ENCODE measurements around the gene FGF18. TPM values are rescaled to one million over a fixed set of nuclear protein-coding genes. Genes with fewer than 3 reads are reported as not detected.

Gene FGF18
- total and polyA plus RNA-seq, 10 of the 15 experiments (the other 5 are each of a cell fraction or from before 2014, with no cell fraction given): 0.03 to 0.10 (median 0.06) TPM; not detected in 5

DNA sequence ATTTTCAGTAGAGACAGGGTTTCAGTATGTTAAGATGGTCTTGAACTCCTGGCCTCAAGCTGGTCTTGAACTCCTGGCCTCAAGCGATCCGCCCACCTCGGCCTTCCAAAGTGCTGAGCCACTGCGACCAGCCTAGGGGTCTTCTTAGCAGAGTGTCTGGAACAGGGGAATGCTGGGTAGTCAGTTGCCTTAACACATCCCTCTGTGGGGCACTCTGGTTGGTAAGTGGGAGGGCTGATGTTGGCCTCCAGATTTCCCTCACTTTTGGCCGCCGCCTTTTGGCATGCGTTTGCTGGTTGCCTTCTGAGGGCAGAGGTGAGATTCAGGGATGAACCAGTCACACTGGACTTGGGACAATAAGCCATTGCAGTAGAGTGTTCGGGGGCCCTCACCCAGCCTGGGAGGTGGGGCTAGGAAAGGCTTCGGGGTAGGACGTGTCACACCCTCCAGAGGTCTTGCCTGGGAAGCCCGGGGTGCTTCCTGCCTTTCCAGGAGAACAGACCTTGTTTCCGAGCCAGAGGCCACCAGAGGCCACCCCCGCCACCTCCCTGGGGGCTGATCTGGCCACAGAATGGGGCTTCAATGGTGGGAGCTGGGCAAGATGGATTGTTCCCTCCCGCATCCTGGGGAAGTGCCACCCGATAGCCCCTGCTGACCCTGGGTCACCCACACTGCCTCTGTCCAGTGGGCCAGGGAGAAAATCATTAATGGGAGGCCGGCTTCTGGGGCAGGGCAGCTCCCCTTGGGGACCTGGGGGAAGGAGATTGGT, 13.3 kb downstream of the FGF18 start:
- ChIA-PET RAD21 (ENCODE audit: unreplicated experiment) (no interaction called here), POLR2A (no interaction called here), CTCF (no interaction called here), SMC1A (ENCODE audit: uncharacterized antibody, unreplicated experiment) (no interaction called here)
- H3K27me3 ChIP-seq (replicated peaks in 1 of 2; ENCODE audit: control insufficient read depth in 2 of 2, insufficient read depth in 2 of 2, low read length in 1 of 2): no peaks in the 10 kb centered on the region; a peak in 1 of 4 replicates
- no peaks in the 10 kb centered on the region for H3K9me3 ChIP-seq (replicated peaks; ENCODE audit: control insufficient read depth, insufficient read depth, low read length)
- H3K79me2 ChIP-seq (ENCODE audit: control insufficient read depth, insufficient read depth, low read length): no peaks in the 10 kb centered on the region
- FAIRE-seq (no peak), DNase-seq (ENCODE audit: low read depth, low spot score) (no peak), ATAC-seq (no peak)
- H3K9ac ChIP-seq (ENCODE audit: control insufficient read depth, insufficient read depth, low read length): no peak overlapping the region
- intact Hi-C loops (cut with micrococcal nuclease; ENCODE audit: unreplicated experiment): no loop called here
- TF ChIP-seq STAT1 (conservative IDR thresholded peaks at IDR 0.05) (no peak), CREM (IDR thresholded peaks at IDR 0.05; ENCODE audit: low read depth) (no peak)
- no TSS peak for BruUV-seq (replicated peaks)
- H4K20me1 ChIP-seq (ENCODE audit: control insufficient read depth, insufficient read depth): no peaks in the 10 kb centered on the region
- no peaks in the 10 kb centered on the region for H3K4me1 ChIP-seq (ENCODE audit: control insufficient read depth, insufficient read depth, low read length)
- no peak overlapping the region for H3K27ac ChIP-seq (ENCODE audit: control insufficient read depth, insufficient read depth)
- no peak overlapping the region for H3K4me3 ChIP-seq
- H2AFZ ChIP-seq (ENCODE audit: control insufficient read depth, low read depth, low read length): no peak overlapping the region
- H3K36me3 ChIP-seq (ENCODE audit: control insufficient read depth in 2 of 2, insufficient read depth in 2 of 2, low read length in 1 of 2): no peaks in the 10 kb centered on the region
- H3K4me2 ChIP-seq (ENCODE audit: control insufficient read depth, insufficient read depth): no peak overlapping the region
- WGBS (ENCODE audit: insufficient coverage, insufficient replicate concordance, low lambda C conversion rate, missing lambda C conversion rate): 51% methylated on average over 16 of the region's 16 CpGs
- in situ Hi-C loops (cut with MboI): no loop called here

DNA sequence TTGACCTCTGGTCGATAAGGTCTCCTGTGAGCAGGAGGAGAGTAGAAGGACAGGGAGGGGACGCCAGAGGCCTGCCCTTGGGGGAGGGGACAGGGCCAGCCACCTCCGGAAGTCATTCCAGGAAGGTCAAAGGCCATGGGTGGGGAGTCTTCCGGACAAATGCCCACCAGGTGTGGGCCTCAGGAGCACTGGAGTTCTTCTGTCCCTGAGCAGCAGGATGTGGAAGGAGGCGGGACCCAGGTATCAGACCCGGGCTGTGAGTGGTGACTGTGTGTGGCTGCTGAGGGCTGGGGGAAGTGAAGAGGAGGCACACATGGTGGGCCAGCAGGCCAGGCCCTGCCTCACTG, 13.9 kb downstream of the FGF18 start:
- Histone ChIP-seq H3K9me3 (replicated peaks; ENCODE audit: control insufficient read depth, insufficient read depth, low read length) (no peaks in the 10 kb centered on the region), H3K4me3 (no peak overlapping the region), H3K27me3 (replicated peaks in 1 of 2; ENCODE audit: control insufficient read depth in 2 of 2, insufficient read depth in 2 of 2, low read length in 1 of 2) (no peaks in the 10 kb centered on the region; a peak in 1 of 4 replicates), H3K79me2 (ENCODE audit: control insufficient read depth, insufficient read depth, low read length) (no peaks in the 10 kb centered on the region), H3K4me2 (ENCODE audit: control insufficient read depth, insufficient read depth) (no peak overlapping the region), H3K9ac (ENCODE audit: control insufficient read depth, insufficient read depth, low read length) (no peak overlapping the region), H3K36me3 (ENCODE audit: control insufficient read depth in 2 of 2, insufficient read depth in 2 of 2, low read length in 1 of 2) (no peaks in the 10 kb centered on the region), H3K4me1 (ENCODE audit: control insufficient read depth, insufficient read depth, low read length) (no peaks in the 10 kb centered on the region), H4K20me1 (ENCODE audit: control insufficient read depth, insufficient read depth) (no peaks in the 10 kb centered on the region), H3K27ac (ENCODE audit: control insufficient read depth, insufficient read depth) (no peak overlapping the region), H2AFZ (ENCODE audit: control insufficient read depth, low read depth, low read length) (no peak overlapping the region)
- ATAC-seq (no peak), FAIRE-seq (no peak), DNase-seq (ENCODE audit: low read depth, low spot score) (no peak)
- WGBS (ENCODE audit: insufficient coverage, insufficient replicate concordance, low lambda C conversion rate, missing lambda C conversion rate): 20% methylated on average over 6 of the region's 6 CpGs
- RAD21 ChIA-PET (ENCODE audit: unreplicated experiment): no interaction called here
- SMC1A ChIA-PET (ENCODE audit: uncharacterized antibody, unreplicated experiment): no interaction called here
- intact Hi-C loops (cut with micrococcal nuclease; ENCODE audit: unreplicated experiment) (no loop called here), in situ Hi-C loops (cut with MboI) (no loop called here)
- POLR2A ChIA-PET: no interaction called here
- CTCF ChIA-PET: no interaction called here
- BruUV-seq (replicated peaks): no TSS peak
- TF ChIP-seq, protein P1, sequence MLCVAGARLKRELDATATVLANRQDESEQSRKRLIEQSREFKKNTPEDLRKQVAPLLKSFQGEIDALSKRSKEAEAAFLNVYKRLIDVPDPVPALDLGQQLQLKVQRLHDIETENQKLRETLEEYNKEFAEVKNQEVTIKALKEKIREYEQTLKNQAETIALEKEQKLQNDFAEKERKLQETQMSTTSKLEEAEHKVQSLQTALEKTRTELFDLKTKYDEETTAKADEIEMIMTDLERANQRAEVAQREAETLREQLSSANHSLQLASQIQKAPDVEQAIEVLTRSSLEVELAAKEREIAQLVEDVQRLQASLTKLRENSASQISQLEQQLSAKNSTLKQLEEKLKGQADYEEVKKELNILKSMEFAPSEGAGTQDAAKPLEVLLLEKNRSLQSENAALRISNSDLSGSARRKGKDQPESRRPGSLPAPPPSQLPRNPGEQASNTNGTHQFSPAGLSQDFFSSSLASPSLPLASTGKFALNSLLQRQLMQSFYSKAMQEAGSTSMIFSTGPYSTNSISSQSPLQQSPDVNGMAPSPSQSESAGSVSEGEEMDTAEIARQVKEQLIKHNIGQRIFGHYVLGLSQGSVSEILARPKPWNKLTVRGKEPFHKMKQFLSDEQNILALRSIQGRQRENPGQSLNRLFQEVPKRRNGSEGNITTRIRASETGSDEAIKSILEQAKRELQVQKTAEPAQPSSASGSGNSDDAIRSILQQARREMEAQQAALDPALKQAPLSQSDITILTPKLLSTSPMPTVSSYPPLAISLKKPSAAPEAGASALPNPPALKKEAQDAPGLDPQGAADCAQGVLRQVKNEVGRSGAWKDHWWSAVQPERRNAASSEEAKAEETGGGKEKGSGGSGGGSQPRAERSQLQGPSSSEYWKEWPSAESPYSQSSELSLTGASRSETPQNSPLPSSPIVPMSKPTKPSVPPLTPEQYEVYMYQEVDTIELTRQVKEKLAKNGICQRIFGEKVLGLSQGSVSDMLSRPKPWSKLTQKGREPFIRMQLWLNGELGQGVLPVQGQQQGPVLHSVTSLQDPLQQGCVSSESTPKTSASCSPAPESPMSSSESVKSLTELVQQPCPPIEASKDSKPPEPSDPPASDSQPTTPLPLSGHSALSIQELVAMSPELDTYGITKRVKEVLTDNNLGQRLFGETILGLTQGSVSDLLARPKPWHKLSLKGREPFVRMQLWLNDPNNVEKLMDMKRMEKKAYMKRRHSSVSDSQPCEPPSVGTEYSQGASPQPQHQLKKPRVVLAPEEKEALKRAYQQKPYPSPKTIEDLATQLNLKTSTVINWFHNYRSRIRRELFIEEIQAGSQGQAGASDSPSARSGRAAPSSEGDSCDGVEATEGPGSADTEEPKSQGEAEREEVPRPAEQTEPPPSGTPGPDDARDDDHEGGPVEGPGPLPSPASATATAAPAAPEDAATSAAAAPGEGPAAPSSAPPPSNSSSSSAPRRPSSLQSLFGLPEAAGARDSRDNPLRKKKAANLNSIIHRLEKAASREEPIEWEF (IDR thresholded peaks at IDR 0.05; ENCODE audit: insufficient replicate concordance, low read depth, low read length): no peak
- TF ChIP-seq CHD2 (IDR thresholded peaks at IDR 0.05; ENCODE audit: borderline replicate concordance, low read depth, low read length): no peak
- TF ChIP-seq SIN3A (IDR thresholded peaks at IDR 0.05; ENCODE audit: low read depth, low read length): no peak
- TF ChIP-seq SMAD1 (IDR thresholded peaks at IDR 0.05; ENCODE audit: low read depth, partially characterized antibody): no peak
- TF ChIP-seq HDGF (IDR thresholded peaks at IDR 0.05): no peak
- TF ChIP-seq ZNF384 (IDR thresholded peaks at IDR 0.05; ENCODE audit: borderline replicate concordance, low read depth, low read length): no peak
- TF ChIP-seq ETV6 (conservative IDR thresholded peaks at IDR 0.05 in 1 of 2, IDR thresholded peaks at IDR 0.05 in 1 of 2; ENCODE audit: borderline replicate concordance in 1 of 2, low read depth in 1 of 2): no peak
- no peak for TF ChIP-seq EGR1 (IDR thresholded peaks at IDR 0.05; ENCODE audit: borderline replicate concordance in 1 of 2, low read depth in 2 of 2, low read length in 2 of 2)
- no peak for TF ChIP-seq NR2F1 (conservative IDR thresholded peaks at IDR 0.05)
